ENCODE results near the gene DNAH14. TPM values are rescaled to one million over a fixed set of nuclear protein-coding genes. Genes with fewer than 3 reads are reported as not detected.
A peak's percentile ranks its signal among the peaks of the same experiment; 100 is the strongest.

Gene DNAH14
- total and polyA plus RNA-seq, 9 of the 15 experiments (the other 6 are each of a cell fraction or from before 2014, with no cell fraction given) = 58.4 to 142 (median 98.4) TPM

DNA sequence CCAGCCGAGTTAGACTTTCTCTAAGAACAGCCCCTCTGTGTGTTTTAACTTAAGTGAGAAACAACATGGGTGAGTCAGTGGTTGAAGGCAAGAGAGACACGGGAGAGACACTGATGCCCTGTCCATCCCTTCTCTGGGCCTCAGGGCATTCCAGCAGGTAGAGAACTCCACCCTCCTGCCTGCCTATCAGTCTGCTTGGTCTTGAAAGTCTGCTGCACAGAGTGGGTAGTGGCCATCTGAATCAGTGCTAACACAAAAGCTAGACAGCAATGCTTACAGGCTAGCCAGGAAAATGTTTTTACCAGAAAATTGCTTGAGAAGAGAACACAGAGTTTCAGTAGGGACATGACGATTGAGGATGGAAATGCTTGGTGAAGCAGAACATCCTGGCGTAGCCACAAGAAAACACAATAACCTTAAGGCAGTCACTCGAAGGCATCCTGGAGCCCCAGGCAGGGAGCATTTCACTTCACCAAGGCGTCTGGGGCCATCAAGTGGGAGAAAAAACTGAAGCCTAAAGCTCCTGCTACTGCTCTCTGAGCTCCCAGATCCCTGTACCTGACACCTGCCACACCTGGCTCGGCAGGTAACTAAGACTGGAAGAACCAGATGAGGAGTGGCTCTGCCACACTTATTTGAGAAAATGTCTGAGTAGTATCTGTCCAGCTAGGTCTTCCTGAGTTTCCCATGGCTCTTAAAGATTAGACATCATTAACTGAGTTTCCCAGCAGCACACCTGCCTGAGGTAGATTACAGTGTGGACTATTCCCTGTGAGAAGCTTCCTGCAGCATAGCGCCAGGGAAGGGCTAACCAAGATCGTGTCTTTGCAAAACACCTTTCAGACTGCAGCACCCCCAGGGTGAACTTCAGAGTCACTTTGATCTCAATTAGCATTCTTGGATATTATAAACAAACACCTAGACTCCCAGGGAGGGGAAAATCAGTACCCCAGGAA is 516.4 kb downstream of the DNAH14 start (continued):
- no peak for TF ChIP-seq ZNF655 (CRISPR knock-in tag; IDR thresholded peaks at IDR 0.05)
- no peak for TF ChIP-seq ZNF511 (CRISPR knock-in tag; IDR thresholded peaks at IDR 0.05)
- TF ChIP-seq DDX20 (tag; IDR thresholded peaks at IDR 0.05; ENCODE audit: low read depth) = no peak
- TF ChIP-seq, protein P1, sequence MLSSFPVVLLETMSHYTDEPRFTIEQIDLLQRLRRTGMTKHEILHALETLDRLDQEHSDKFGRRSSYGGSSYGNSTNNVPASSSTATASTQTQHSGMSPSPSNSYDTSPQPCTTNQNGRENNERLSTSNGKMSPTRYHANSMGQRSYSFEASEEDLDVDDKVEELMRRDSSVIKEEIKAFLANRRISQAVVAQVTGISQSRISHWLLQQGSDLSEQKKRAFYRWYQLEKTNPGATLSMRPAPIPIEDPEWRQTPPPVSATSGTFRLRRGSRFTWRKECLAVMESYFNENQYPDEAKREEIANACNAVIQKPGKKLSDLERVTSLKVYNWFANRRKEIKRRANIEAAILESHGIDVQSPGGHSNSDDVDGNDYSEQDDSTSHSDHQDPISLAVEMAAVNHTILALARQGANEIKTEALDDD (IDR thresholded peaks at IDR 0.05) = no peak
- TF ChIP-seq SOX6 (IDR thresholded peaks at IDR 0.05) = no peak
- TF ChIP-seq SNIP1 (IDR thresholded peaks at IDR 0.05; ENCODE audit: low read depth) = no peak
- peak in 1 of 2 experiments; percentile 21; a peak in 1 of 4 replicates for TF ChIP-seq TEAD1 (CRISPR knock-in tag; IDR thresholded peaks at IDR 0.05)
- TF ChIP-seq, protein P2, sequence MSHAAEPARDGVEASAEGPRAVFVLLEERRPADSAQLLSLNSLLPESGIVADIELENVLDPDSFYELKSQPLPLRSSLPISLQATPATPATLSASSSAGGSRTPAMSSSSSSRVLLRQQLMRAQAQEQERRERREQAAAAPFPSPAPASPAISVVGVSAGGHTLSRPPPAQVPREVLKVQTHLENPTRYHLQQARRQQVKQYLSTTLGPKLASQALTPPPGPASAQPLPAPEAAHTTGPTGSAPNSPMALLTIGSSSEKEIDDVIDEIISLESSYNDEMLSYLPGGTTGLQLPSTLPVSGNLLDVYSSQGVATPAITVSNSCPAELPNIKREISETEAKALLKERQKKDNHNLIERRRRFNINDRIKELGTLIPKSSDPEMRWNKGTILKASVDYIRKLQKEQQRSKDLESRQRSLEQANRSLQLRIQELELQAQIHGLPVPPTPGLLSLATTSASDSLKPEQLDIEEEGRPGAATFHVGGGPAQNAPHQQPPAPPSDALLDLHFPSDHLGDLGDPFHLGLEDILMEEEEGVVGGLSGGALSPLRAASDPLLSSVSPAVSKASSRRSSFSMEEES (CRISPR knock-in tag; IDR thresholded peaks at IDR 0.05) = no peak
- TF ChIP-seq, protein P3, sequence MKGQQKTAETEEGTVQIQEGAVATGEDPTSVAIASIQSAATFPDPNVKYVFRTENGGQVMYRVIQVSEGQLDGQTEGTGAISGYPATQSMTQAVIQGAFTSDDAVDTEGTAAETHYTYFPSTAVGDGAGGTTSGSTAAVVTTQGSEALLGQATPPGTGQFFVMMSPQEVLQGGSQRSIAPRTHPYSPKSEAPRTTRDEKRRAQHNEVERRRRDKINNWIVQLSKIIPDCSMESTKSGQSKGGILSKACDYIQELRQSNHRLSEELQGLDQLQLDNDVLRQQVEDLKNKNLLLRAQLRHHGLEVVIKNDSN (CRISPR knock-in tag; IDR thresholded peaks at IDR 0.05) = peak; percentile 44
- TF ChIP-seq MAX (CRISPR knock-in tag; IDR thresholded peaks at IDR 0.05) = 0 out of 2 replicates have a peak, but pooled peaks have one; percentile 39
- TF ChIP-seq, protein P4, sequence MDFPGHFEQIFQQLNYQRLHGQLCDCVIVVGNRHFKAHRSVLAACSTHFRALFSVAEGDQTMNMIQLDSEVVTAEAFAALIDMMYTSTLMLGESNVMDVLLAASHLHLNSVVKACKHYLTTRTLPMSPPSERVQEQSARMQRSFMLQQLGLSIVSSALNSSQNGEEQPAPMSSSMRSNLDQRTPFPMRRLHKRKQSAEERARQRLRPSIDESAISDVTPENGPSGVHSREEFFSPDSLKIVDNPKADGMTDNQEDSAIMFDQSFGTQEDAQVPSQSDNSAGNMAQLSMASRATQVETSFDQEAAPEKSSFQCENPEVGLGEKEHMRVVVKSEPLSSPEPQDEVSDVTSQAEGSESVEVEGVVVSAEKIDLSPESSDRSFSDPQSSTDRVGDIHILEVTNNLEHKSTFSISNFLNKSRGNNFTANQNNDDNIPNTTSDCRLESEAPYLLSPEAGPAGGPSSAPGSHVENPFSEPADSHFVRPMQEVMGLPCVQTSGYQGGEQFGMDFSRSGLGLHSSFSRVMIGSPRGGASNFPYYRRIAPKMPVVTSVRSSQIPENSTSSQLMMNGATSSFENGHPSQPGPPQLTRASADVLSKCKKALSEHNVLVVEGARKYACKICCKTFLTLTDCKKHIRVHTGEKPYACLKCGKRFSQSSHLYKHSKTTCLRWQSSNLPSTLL (IDR thresholded peaks at IDR 0.05) = no peak
- TF ChIP-seq ZNF778 (CRISPR knock-in tag; IDR thresholded peaks at IDR 0.05) = no peak
- TF ChIP-seq POLR2AphosphoS5 (IDR thresholded peaks at IDR 0.05; ENCODE audit: control insufficient read depth, insufficient read depth, low read depth, low read length) = no peak
- TF ChIP-seq PHF21A (IDR thresholded peaks at IDR 0.05; ENCODE audit: borderline replicate concordance, low read depth) = no peak
- TF ChIP-seq PHB (CRISPR knock-in tag; IDR thresholded peaks at IDR 0.05) = no peak
- no peak for TF ChIP-seq ZNF740 (CRISPR knock-in tag; IDR thresholded peaks at IDR 0.05)
- TF ChIP-seq ZNF740 (tag; IDR thresholded peaks at IDR 0.05) = 0 out of 4 replicates have a peak, but pooled peaks of 1 of the 2 experiments have one; percentile 27

All from K562 (cell line).